SK-MEL-5 (cell line): Measurements from ENCODE around the gene IVD. TPM values are rescaled to one million over a fixed set of nuclear protein-coding genes. Genes with fewer than 3 reads are reported as not detected.

Source experiments
- DNase-seq: peaks from one replicate; pipeline ENCODE4 v3.0.0-alpha.2; 2016; ENCODE audit warnings: low read depth, low spot score
- in situ Hi-C: cut with HindIII; loops from 2 replicates; pipeline ENCODE4 v1.10.0; 2016; ENCODE audit warnings: low sequenced_read_pairs, high pct_unique_total_duplicates, low pct_unique_long_range_greater_than_20kb
- total RNA-seq: library from RNA; depleted of rRNA; stranded (reverse); fragments of >200 nt; shearing (Covaris generic); gene quantifications from 2 replicates; pipeline ENCODE4 v1.2.3, GENCODE V29; 2014

The IVD gene
- total RNA-seq, 1 experiment from 2014 or later, result 23.3 TPM

GRCh38 chr15:40429068-40429710 lies 23.6 kb downstream of the IVD start:
- in situ Hi-C loops, result no loop called here
- no peak for DNase-seq

GRCh38 chr15:40430271-40430805 lies 24.7 kb downstream of the IVD start:
- peak; percentile 55 for DNase-seq
- in situ Hi-C loops, result no loop called here

- in situ Hi-C loops, result no loop called here
- no peak for DNase-seq
These were observed 29.6 kb downstream of the IVD start for GRCh38 chr15:40435023-40435709.

- in situ Hi-C loops, result no loop called here
- no peak for DNase-seq
These were observed 30.1 kb downstream of the IVD start for GRCh38 chr15:40435710-40436089.

DNA sequence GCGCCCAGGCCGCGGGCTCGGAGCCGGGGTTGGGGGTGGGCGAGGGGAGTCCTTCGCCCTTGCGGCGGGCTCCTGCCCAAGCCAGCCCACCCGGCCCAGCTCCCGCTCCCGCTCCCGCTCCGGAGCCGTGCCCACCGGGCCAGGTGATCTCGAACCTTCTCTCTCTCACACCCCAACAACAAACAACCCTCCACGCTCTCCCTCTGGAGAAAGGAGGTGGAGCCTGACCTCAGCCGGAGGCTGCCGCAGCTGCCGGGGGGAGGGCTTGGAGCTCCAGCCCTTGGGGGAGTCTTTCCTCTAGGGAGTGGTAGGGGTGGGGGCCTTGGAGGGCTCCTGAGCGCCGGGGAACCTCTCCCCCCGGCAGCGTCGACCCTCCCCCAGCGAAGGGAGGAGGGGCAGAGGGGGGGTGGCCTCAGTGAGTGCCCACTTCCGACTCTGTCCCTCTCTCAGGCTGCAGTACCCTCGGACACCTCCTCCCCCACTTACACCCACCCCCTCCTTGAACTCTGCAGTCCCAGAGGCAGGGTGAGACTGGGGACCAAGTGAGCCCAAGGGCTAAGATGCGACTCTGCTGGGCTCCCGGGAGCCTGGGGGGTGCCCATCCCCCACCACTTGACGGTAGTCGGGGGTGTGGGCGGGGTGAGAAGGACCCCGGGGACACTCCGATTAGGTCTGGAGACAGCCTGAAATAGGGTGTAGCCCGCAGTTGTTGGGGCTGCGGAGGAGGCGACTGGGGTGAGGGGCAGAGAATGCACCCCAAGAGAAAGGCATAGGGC lies 30.7 kb downstream of the IVD start:
- no peak for DNase-seq
- in situ Hi-C loops, result no loop called here

DNA sequence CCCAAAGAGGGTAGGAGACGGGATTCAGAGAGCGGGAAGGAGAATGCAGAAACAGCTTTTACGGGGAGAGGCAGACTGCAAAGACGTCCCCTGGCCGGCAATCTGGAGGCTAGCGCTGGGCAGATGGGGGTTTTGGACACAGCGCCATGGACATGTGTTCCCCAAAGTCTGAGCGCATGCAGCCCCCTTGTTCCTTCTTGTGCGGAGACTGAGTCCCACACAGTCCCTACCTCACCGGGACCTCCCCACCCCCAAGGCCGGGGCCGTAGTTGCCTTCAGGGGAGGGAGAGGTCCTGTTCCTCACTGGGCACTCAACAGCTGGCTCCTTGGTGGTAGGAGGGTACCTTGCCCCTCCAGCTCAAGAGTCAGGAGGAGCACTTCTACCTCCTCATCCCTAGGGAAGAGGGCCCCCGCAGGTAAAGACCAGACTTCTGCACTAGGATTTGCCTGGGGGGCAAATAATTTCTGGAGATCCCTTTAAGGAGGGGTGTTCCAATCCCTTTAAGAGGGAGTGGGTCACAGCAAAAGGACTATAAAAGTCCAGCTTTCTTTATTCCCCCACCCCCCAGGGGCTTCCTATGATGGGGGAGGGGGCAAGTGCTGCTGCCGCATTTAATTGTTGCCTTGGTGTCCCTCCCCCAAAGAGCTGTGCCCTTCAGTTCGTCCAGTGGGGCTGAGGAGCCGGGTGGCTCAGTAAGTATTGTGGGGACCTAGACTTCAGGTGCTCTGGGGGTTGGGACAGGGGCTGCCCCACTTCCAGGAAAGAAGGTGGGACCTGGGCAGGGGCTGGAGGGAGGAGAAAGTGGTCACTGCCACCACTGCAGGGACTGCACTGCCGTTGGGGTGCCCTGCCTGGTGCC lies 31.5 kb downstream of the IVD start:
- DNase-seq, result no peak
- in situ Hi-C loops, result no loop called here

DNA sequence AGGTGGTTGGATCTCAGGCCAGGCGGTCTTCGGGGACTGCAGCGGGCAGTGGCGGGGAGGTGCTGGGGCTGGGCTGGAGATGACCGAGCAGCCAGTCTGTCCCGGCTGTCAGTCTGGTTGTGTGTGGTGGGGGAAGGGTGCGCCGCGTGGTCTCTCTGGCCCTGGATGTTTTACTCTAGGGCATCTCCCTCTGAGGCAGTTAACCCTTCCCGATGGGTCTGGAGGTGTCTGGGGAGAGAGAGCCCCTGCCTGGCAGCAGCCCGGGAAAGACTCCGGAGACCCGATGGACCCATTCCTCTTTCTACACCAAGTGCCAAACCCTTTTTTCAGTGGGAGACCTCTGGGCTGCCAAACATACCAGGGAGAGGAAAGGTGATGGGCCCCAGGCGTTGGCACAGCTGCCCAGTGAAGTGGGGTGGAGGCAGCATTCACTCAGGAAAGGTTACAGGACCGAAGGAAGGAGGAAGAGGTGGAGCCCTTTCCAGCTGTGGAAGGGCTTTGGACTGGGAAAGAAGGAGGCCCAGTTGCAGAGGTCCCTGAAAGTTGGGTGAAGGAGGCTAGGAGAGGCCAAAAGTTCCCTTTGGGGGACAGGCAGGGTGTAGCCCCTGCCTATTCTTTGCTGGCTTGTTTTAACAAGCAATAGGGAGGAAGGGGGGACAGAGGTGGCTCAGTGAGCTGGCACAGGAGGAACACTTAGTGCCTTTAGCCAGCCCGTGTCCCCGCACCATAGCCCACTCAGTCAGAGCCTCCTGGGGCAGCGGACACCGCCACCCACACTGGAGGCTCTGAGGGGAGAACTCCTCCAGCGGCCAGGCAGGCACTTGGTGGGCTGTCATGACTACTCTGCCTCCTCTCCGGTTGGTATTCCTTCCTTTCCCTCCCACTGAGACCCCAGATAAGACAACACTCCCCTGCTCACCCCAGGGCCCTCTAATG lies 32.4 kb downstream of the IVD start:
- no peak for DNase-seq
- in situ Hi-C loops, result no loop called here

DNA sequence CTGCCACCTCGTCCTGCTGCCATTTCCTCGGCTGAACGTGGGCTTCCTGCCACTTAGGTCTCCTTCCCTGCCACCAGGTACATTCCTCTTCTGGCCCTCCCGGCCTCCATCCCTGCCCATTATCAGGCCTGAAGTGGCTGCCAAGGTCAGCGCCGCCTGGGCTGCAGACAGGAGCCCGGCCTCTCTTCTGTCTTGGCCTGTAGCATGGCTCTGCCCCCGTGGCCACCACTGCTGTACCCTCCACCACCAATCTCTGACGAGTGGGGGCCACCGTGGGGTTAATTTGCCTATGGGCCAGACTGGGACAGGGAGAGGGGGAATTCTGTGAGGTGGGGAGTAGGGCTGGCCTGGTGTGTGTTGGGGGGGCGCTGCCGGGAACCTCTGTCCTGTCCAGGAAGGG lies 33.1 kb downstream of the IVD start:
- no peak for DNase-seq
- in situ Hi-C loops, result no loop called here

- in situ Hi-C loops, result no loop called here
- no peak for DNase-seq
These were observed 33.9 kb downstream of the IVD start for GRCh38 chr15:40439461-40439959.

- peak; percentile 22 for DNase-seq
- in situ Hi-C loops, result no loop called here
These were observed 34.6 kb downstream of the IVD start for GRCh38 chr15:40439960-40440742.

- DNase-seq, result peak; percentile 94
- in situ Hi-C loops, result no loop called here
These were observed 35.4 kb downstream of the IVD start, which contains the start of gene BAHD1 for GRCh38 chr15:40440743-40441564. BAHD1 (plus strand) TSS chr15:40440953; CDS start chr15:40458465, 17,512 bp downstream.

DNA sequence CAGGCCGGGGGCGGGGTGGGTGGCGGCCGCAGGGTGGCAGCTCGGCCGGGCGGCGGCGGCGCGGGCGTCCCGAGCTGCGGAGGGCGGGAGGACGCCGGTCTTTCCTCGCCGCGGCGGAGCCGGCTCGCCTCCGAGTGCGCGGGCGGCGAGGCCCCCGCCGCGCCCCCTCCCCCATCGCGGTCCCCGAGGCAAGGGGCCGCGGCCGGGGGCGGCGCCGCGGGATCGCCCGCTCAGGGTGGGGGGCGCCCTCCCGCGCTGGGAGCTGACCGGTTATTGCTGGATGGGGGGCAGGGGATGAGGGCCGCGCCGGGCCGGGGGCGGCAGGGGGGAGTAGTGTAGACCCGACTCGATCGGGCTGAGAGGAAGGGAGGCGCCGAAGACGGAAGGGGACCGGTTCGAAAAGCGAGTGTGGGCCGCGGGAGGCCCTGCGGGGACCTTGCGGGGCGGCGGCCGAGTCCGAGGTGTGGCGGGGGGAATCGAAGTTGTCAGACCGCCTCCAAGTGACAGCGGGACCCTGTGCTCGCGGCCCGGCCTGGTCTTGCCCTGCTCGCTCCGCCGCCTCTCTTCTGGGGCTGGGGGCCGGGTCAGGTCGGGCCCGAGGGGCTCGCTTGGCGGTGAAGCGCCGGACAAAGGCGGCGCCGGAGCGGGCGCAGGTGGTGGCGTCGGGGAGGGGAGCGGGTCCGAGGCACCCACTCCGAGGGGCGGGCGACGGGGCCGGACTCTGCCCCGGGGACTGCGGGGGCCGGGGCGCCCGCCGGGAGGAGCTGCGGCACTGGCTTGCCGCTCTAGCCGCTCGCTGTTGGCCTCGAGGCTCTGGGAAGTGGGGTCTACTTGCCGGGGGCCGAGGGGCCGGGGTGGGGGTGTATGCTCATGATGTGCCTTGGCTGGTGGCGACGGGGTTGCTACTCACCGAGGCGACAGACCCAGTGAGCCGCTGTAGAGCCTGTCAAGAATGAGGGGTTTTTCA lies 36.3 kb downstream of the IVD start:
- in situ Hi-C loops, result no loop called here
- DNase-seq, result no peak

GRCh38 chr15:40443255-40443654 lies 37.7 kb downstream of the IVD start:
- in situ Hi-C loops, result no loop called here
- no peak for DNase-seq

GRCh38 chr15:40443846-40444245 lies 38.3 kb downstream of the IVD start:
- no peak for DNase-seq
- in situ Hi-C loops, result no loop called here
